HEK293 (cell line): ENCODE data around the gene PTBP1.

Source experiments
- CTCF ChIA-PET: fragments of 350-600 bp; formaldehyde crosslinking; extraction: SDS; loops from one replicate; lab custom pipeline; 2021; ENCODE audit warnings: antibody characterized with exemption; lab: Yijun Ruan, JAX
- POLR2A ChIA-PET: fragments of 300-600 bp; formaldehyde crosslinking; extraction: SDS; loops from one replicate; lab custom pipeline; 2020; ENCODE audit warnings: antibody characterized with exemption, inconsistent platforms; lab: Yijun Ruan, JAX
- H3K27ac ChIP-seq: fragments of 200-500 bp; sonication (Bioruptor generic); 2 replicates; pipeline ENCODE4 v1.5.1; 2014; ENCODE audit warnings: low read depth, low read length, control low read depth, inconsistent platforms; ENCODE audit errors: extremely low read depth
- H3K36me3 ChIP-seq, 2 experiments: fragments of 200-500 bp in 1 of 2; sonication (Bioruptor generic) in 1 of 2; 1 replicate in 1 of 2; 2 replicates in 1 of 2; pipeline ENCODE4 v1.5.1; 2014 to 2017; ENCODE audit warnings: inconsistent platforms in 2 of 2, low read length in 2 of 2; ENCODE audit not compliant: control insufficient read depth in 2 of 2, insufficient read depth in 1 of 2
- H3K4me1 ChIP-seq: fragments of 200-500 bp; sonication (Bioruptor generic); 2 replicates; pipeline ENCODE4 v1.5.1; 2014; ENCODE audit warnings: mild to moderate bottlenecking, low read length, inconsistent platforms; ENCODE audit not compliant: control insufficient read depth, insufficient read depth
- H3K4me3 ChIP-seq: 2 replicates; pipeline ENCODE4 v1.5.1; 2011; ENCODE audit warnings: low read depth, mild to moderate bottlenecking, control low read depth, low read length, moderate library complexity
- H3K9me3 ChIP-seq: fragments of 200-500 bp; sonication (Bioruptor generic); 2 replicates; pipeline ENCODE4 v1.5.1; 2014; ENCODE audit warnings: low read depth, low read length, inconsistent platforms; ENCODE audit not compliant: control insufficient read depth, insufficient read depth
- CTCF ChIP-seq: fragments of 450-650 bp; formaldehyde crosslinking; IDR thresholded peaks from 2 replicates; pipeline ENCODE4 v1.5.1; 2016; ENCODE audit warnings: missing biosample characterization, missing genetic modification characterization
- FEZF1 ChIP-seq: fragments of 450-650 bp; formaldehyde crosslinking; IDR thresholded peaks from 2 replicates; pipeline ENCODE4 v1.5.1; 2016; ENCODE audit warnings: missing biosample characterization, missing genetic modification characterization
- GLIS1 ChIP-seq: fragments of 450-650 bp; formaldehyde crosslinking; IDR thresholded peaks from 2 replicates; pipeline ENCODE4 v1.5.1; 2016; ENCODE audit warnings: missing biosample characterization, missing genetic modification characterization
- GLIS2 ChIP-seq: fragments of 450-650 bp; formaldehyde crosslinking; IDR thresholded peaks from 2 replicates; pipeline ENCODE4 v1.5.1; 2016; ENCODE audit warnings: missing biosample characterization, missing genetic modification characterization
- HOXC10 ChIP-seq: sonication (generic); formaldehyde crosslinking; IDR thresholded peaks from 2 replicates; pipeline ENCODE4 v1.8.1; 2023; ENCODE audit warnings: mild to moderate bottlenecking, missing genetic modification reagents
- MZF1 ChIP-seq: fragments of 450-650 bp; formaldehyde crosslinking; IDR thresholded peaks from 2 replicates; pipeline ENCODE4 v1.5.1; 2017; ENCODE audit warnings: missing biosample characterization, missing genetic modification characterization, borderline replicate concordance
- PATZ1 ChIP-seq: fragments of 450-650 bp; formaldehyde crosslinking; IDR thresholded peaks from 2 replicates; pipeline ENCODE4 v1.5.1; 2016; ENCODE audit warnings: missing biosample characterization, missing genetic modification characterization
- SCRT1 ChIP-seq: fragments of 450-650 bp; formaldehyde crosslinking; IDR thresholded peaks from 2 replicates; pipeline ENCODE4 v1.5.1; 2016; ENCODE audit warnings: missing biosample characterization, missing genetic modification characterization, borderline replicate concordance
- SP3 ChIP-seq: fragments of 450-650 bp; formaldehyde crosslinking; IDR thresholded peaks from 2 replicates; pipeline ENCODE4 v1.5.1; 2016; ENCODE audit warnings: missing biosample characterization, missing genetic modification characterization
- SP7 ChIP-seq: fragments of 450-650 bp; formaldehyde crosslinking; IDR thresholded peaks from 2 replicates; pipeline ENCODE4 v1.5.1; 2016; ENCODE audit warnings: missing biosample characterization, missing genetic modification characterization
- WT1 ChIP-seq: fragments of 450-650 bp; formaldehyde crosslinking; IDR thresholded peaks from 2 replicates; pipeline ENCODE4 v1.5.1; 2016; ENCODE audit warnings: missing biosample characterization, missing genetic modification characterization
- ZBTB26 ChIP-seq: fragments of 450-650 bp; formaldehyde crosslinking; optimal IDR thresholded peaks from 2 replicates; pipeline ENCODE3; 2016; ENCODE audit warnings: missing biosample characterization, mild to moderate bottlenecking, missing genetic modification characterization
- ZBTB8A ChIP-seq: fragments of 450-650 bp; formaldehyde crosslinking; IDR thresholded peaks from 2 replicates; pipeline ENCODE4 v1.5.1; 2016; ENCODE audit warnings: missing biosample characterization, missing genetic modification characterization
- ZNF18 ChIP-seq: fragments of 450-650 bp; formaldehyde crosslinking; IDR thresholded peaks from 2 replicates; pipeline ENCODE4 v1.5.1; 2016; ENCODE audit warnings: missing biosample characterization, missing genetic modification characterization
- ZNF2 ChIP-seq: fragments of 450-650 bp; formaldehyde crosslinking; IDR thresholded peaks from 2 replicates; pipeline ENCODE4 v1.5.1; 2016; ENCODE audit warnings: missing biosample characterization, missing genetic modification characterization
- ZNF211 ChIP-seq: fragments of 450-650 bp; formaldehyde crosslinking; IDR thresholded peaks from 2 replicates; pipeline ENCODE4 v1.5.1; 2016; ENCODE audit warnings: low read depth, missing biosample characterization, missing genetic modification characterization
- ZNF239 ChIP-seq: fragments of 450-650 bp; formaldehyde crosslinking; IDR thresholded peaks from 2 replicates; pipeline ENCODE4 v1.5.1; 2016; ENCODE audit warnings: missing biosample characterization, missing genetic modification characterization
- ZNF529 ChIP-seq: fragments of 450-650 bp; formaldehyde crosslinking; IDR thresholded peaks from 2 replicates; pipeline ENCODE4 v1.5.1; 2017; ENCODE audit warnings: missing genetic modification characterization, missing biosample characterization; ENCODE audit not compliant: insufficient replicate concordance
- ZNF548 ChIP-seq: fragments of 450-650 bp; formaldehyde crosslinking; IDR thresholded peaks from 2 replicates; pipeline ENCODE4 v1.5.1; 2016; ENCODE audit warnings: missing biosample characterization, missing genetic modification characterization
- ZNF561 ChIP-seq: fragments of 450-650 bp; IDR thresholded peaks from 2 replicates; pipeline ENCODE4 v1.5.1; 2018; ENCODE audit warnings: missing biosample characterization, missing genetic modification characterization, borderline replicate concordance
- ZNF600 ChIP-seq: fragments of 450-650 bp; formaldehyde crosslinking; IDR thresholded peaks from 2 replicates; pipeline ENCODE4 v1.5.1; 2016; ENCODE audit warnings: missing biosample characterization, missing genetic modification characterization
- ZNF791 ChIP-seq: fragments of 450-650 bp; formaldehyde crosslinking; IDR thresholded peaks from 2 replicates; pipeline ENCODE4 v1.5.1; 2016; ENCODE audit warnings: missing biosample characterization, missing genetic modification characterization
- ZNF830 ChIP-seq: fragments of 450-650 bp; IDR thresholded peaks from 2 replicates; pipeline ENCODE4 v1.5.0; 2018; ENCODE audit warnings: missing biosample characterization, missing genetic modification characterization, low read depth, mild to moderate bottlenecking, moderate library complexity
- ZXDB ChIP-seq: fragments of 450-650 bp; formaldehyde crosslinking; IDR thresholded peaks from 2 replicates; pipeline ENCODE4 v1.5.1; 2016; ENCODE audit warnings: missing biosample characterization, missing genetic modification characterization

PTBP1 gene

GRCh38 chr19:798415-799075 lies 1.3 kb downstream of the PTBP1 start:
- peak; percentile 44 for TF ChIP-seq ZBTB26
- no peak for TF ChIP-seq ZXDB (tag by site-specific recombination)

GRCh38 chr19:799076-799881 lies 2.0 kb downstream of the PTBP1 start:
- Histone ChIP-seq H3K27ac (peak overlapping the region; percentile 97), H3K36me3 (peaks cover 0 to 62% of the 10 kb centered on the region in 2 experiments; a peak in 2 of 3 replicates), H3K4me1 (peaks cover 25% of the 10 kb centered on the region), H3K9me3 (no peaks in the 10 kb centered on the region), H3K4me3 (peak overlapping the region; percentile 87)
- ChIA-PET POLR2A (interaction anchor here (0.6 to 1.3 kb wide), 4 partner anchors 11 to 229 kb away, joined by 3 to 4 read pairs (median 4); no protein-coding TSS in a partner anchor), CTCF (interaction anchor here (0.6 to 1.7 kb wide), 2 partner anchors 9 to 28 kb away, joined by 5 to 7 read pairs; no protein-coding TSS in a partner anchor)
- no peak for TF ChIP-seq ZNF18 (tag by site-specific recombination)
- peak; percentile 73 for TF ChIP-seq GLIS1
- peak; percentile 49; the same call in 1 of the 2 replicates for TF ChIP-seq CTCF (tag by site-specific recombination)
- TF ChIP-seq SP3 (tag by site-specific recombination): peak; percentile 26; the same call in 1 of the 2 replicates
- TF ChIP-seq ZNF830 (tag by site-specific recombination): no peak
- TF ChIP-seq ZNF791 (tag by site-specific recombination): no peak
- TF ChIP-seq WT1 (tag by site-specific recombination): 0 out of 2 replicates have a peak, but pooled peaks have one; percentile 8
- no peak for TF ChIP-seq HOXC10 (CRISPR knock-in tag)
- no peak for TF ChIP-seq MZF1 (tag by site-specific recombination)
- TF ChIP-seq ZNF2: 0 out of 2 replicates have a peak, but pooled peaks have one; percentile 23
- TF ChIP-seq ZNF211: no peak
- TF ChIP-seq SP7 (tag by site-specific recombination): no peak
- peak; percentile 78 for TF ChIP-seq FEZF1 (tag by site-specific recombination)
- no peak for TF ChIP-seq ZNF548 (tag by site-specific recombination)
- no peak for TF ChIP-seq ZNF529
- peak; percentile 33; the same call in 1 of the 2 replicates for TF ChIP-seq ZNF561 (tag by site-specific recombination)
- no peak for TF ChIP-seq SCRT1
- peak; percentile 43; the same call in 1 of the 2 replicates for TF ChIP-seq ZBTB8A
- 0 out of 2 replicates have a peak, but pooled peaks have one; percentile 27 for TF ChIP-seq GLIS2 (tag by site-specific recombination)
- peak; percentile 53 for TF ChIP-seq PATZ1
- peak; percentile 54; the same call in 1 of the 2 replicates for TF ChIP-seq ZNF600 (tag by site-specific recombination)
- no peak for TF ChIP-seq ZNF239 (tag by site-specific recombination)

More at GRCh38 chr19:798415-799075, 1.3 kb downstream of the PTBP1 start:
- ChIA-PET POLR2A (interaction anchor here (1.1 to 1.5 kb wide), 3 partner anchors 11 to 118 kb away, joined by 3 to 4 read pairs (median 3); no protein-coding TSS in a partner anchor), CTCF (interaction anchor here (1.7 kb wide), 1 partner anchor 10 kb away, joined by 5 read pairs; no protein-coding TSS in a partner anchor)
- no peaks in the 10 kb centered on the region for H3K9me3 ChIP-seq
- peaks cover 0 to 55% of the 10 kb centered on the region in 2 experiments; a peak in 2 of 3 replicates for H3K36me3 ChIP-seq
- H3K4me1 ChIP-seq: peaks cover 25% of the 10 kb centered on the region
- H3K4me3 ChIP-seq: peak overlapping the region; percentile 87
- H3K27ac ChIP-seq: peak overlapping the region; percentile 97
